GM18526 (cell line): ENCODE results near the gene LRP1.

Experiments used
- POLR2A ChIP-seq: IDR thresholded peaks from 3 replicates; pipeline ENCODE4 v1.6.1; 2011; ENCODE audit not compliant: insufficient read length; ENCODE audit errors: extremely low read depth

The LRP1 gene

GRCh38 chr12:57134949-57135348, 6.7 kb downstream of the LRP1 start:
- no peak for TF ChIP-seq POLR2A

GRCh38 chr12:57135527-57136326, 7.4 kb downstream of the LRP1 start:
- no peak for TF ChIP-seq POLR2A

GRCh38 chr12:57138526-57139272, 10.4 kb downstream of the LRP1 start:
- no peak for TF ChIP-seq POLR2A

- TF ChIP-seq POLR2A, result no peak
These were observed 11.7 kb downstream of the LRP1 start for GRCh38 chr12:57139796-57140649.

GRCh38 chr12:57141249-57141648, 13.0 kb downstream of the LRP1 start:
- no peak for TF ChIP-seq POLR2A

GRCh38 chr12:57142121-57142520, 13.8 kb downstream of the LRP1 start:
- no peak for TF ChIP-seq POLR2A

GRCh38 chr12:57142727-57143126, 14.4 kb downstream of the LRP1 start:
- no peak for TF ChIP-seq POLR2A

- no peak for TF ChIP-seq POLR2A
These were observed 15.2 kb downstream of the LRP1 start for GRCh38 chr12:57143454-57143853.

- no peak for TF ChIP-seq POLR2A
These were observed 17.3 kb downstream of the LRP1 start for GRCh38 chr12:57145460-57146059.

GRCh38 chr12:57146092-57146491, 17.8 kb downstream of the LRP1 start:
- TF ChIP-seq POLR2A, result no peak

- no peak for TF ChIP-seq POLR2A
These were observed 19.0 kb downstream of the LRP1 start, which contains the start of gene LRP1-AS for GRCh38 chr12:57146961-57147944. LRP1-AS (minus strand) TSS chr12:57147619.

- TF ChIP-seq POLR2A, result no peak
These were observed 20.4 kb downstream of the LRP1 start for GRCh38 chr12:57148469-57149244.

- no peak for TF ChIP-seq POLR2A
These were observed 21.1 kb downstream of the LRP1 start for GRCh38 chr12:57149245-57149900.
